Hematopoietic multipotent progenitor cell treated with erythropoietin and hydrocortisone succinate and interleukin-3 and kit ligand, for 15 days (in vitro differentiated cells): ENCODE results near the gene SF1.

ENCODE experiments used
- DNase-seq: peaks from one replicate; pipeline ENCODE4 v3.0.0-alpha.2; 2015; ENCODE audit warnings: low spot score

SF1 gene

DNA sequence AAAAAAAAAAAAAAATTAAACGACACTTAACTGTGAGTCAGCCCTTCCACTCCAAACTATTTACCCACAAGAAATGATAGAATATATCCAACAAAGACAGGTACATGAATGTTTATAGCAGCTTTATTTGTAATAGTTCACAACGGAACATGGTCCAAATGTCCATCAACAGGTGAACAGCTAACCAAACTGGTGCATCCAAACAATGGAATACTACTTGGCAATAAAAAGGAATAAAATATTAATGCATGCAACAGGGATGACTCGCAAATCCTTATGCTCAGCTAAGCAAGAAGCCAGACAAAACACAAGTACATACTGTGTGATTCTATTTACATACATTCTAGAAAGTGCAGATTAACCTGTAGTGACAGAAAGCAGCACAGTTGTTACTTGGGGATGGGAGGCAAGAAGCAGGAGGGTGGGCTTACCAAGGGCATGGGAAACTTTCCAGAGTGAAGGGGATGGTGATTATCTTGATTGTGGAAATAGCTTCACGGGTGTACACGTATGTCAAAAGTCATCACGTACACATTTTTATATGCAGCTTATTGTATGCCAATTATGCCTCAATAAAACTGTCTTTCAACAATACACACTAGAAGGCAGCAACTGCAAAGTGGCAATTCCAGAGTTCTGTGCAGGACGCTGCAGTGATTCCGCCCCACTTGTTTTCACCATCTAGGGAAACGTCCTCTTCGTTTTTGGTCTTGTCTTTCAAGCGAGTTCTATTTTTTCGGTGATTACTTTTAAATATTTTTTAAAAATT lies 6.7 kb upstream of the SF1 start:
- no peak for DNase-seq

DNA sequence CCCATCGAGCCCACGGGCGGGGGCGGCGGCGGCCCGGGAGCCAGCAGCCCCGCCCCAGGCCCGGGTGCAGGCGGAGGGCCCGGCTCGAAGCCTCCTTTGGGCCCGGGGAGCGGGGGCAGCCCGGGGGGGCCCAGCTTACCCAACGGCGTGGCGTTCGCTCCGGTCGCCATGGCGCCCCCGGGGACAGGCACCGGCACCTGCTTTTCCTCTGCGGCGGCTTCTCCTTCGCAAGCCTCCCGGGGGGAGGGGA lies 194 bp downstream of the SF1 start:
- no peak for DNase-seq

DNA sequence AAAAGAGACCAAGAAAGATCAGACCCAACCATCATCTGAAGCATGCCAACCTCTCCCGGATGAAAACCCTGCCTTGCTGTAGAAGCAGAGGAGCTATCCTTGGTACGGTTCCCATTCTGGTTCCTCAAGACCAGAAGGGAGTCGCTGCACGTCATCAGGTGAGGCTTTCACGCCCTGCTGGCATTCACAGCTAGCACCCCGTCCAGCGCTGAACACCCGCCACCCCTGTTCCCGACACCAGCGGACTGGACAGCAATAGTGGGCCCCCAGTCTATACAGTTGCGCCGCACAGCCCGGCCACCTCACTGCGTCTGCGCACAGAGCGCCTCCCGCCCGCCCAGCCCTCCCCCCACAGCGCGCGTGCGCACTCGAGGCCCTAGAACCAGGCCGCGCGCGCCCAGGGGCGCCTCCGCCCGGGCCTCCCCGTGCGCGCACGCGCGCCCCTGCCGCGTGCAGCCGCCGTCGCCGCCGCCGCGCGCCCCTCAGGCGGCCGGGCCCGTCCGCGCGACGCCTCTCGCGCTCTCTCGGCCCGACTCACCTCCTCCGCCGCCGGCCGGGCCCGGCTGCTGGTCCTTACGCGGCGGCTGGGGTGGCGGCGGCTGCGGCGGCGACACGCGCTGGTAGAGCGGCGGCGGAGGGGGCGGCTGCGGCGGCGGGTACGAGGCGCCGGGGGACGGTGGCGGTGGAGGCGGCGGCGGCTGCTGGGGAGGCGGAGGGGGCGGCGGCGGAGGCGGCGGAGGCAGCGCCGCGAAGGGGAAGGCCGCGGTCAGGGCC lies 706 bp downstream of the SF1 start:
- DNase-seq: peak; percentile 92

DNA sequence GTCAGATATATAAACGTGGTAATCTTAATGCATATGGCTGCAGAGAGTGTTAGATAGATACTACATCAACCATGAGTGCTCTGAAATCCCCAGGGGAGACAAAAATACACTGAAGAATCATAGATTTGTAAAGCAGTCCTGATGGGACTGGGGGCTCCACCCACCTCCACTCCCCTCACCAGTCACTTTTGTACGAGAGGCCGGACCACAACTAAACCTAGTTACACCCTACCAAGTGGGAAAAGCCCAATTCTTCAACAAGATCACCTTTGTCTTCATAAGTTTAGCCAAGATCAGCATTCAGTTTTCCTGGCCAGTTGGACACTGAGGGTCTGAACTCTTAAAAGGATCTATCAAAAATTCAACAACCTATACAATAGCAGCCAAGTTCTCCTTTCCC lies 1.5 kb downstream of the SF1 start:
- DNase-seq: no peak

DNA sequence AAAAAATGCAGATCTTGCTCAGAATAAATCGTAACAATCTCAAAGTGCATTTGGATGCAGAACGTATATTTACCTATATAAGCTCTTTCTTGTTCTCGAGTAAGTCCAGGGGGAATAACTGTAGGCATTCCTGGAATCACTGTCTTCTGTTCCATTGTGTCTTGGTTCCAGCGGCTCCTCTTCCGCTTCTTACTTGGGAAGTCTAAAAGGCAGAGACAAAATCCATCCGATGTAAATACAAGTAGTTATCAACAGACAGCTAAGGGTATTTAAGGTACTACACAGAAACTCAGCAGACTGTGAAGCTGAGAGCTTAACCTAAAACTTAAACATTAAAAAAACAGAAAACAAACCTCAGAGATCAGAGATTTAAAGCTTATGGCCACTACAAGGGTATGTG lies 1.9 kb downstream of the SF1 start:
- DNase-seq: no peak

DNA sequence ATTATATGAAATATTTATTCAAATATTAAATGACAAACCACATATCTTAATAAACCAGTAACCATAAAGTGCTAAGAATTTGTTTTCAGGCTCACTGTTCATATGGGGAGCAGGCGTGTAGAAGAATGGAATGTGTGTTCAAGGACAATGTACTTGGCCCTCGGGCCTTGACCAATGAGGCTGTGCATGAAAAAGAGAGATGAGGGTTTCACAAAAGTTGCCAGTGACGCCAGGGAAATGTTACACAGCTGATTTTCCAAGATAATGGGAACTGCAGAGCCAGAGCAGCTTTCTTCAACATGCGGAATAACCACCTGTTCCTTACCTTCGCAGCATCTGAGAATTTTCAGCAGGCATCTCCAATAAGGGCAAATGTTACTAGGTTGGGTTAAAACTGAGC lies 4.2 kb downstream of the SF1 start:
- DNase-seq: no peak

DNA sequence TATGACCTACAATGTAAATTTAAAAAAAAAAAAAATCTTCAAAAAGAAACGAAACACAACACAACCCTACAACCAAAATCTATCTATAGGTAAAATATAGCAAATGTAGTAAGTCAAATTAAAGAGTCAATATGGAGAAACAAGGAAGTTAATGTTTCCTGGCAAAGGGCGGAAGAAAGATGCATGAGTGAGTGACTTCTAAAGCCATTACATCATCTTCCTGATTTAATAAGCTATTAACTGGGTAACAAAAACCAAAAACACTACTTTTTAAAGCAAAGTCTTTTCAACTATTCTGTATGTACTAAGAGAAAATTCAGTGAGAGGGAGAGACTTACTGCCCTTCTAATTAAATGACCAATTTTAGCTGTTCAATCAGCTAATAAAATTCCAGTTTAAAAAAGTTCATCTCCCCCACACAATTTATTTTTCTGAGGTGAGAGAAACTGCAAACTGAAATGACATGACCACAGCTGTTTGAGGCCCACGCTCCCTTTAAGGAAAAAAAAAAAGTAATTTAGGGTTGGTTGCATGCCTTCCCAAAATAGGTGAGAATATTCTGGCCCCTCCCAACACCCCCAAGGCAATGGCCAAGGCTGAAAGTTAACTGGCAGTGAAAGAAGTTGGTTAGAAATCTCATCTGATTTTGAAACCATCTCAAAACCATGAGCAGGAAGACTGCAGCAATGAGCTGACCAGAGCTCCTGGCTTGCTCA lies 5.9 kb downstream of the SF1 start:
- DNase-seq: no peak

DNA sequence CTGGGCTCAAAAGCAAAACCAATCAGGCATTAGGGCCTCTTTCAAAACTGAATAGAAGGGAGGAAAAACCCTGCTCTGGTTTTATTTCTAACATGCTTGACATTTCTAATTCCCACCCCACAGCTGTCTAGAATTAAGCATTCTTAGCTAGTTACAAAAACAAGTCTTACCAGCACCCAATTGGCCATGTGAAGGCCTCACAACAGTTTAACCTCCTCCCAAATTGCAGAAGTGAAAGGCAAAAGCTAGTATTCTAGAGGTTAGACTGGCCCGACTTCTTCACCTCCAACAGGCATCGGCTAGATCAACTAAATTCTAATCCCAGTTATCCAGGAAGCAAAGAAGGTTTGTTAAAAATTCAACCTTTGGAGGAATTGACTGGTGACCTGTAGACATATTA lies 6.5 kb downstream of the SF1 start:
- DNase-seq: no peak

DNA sequence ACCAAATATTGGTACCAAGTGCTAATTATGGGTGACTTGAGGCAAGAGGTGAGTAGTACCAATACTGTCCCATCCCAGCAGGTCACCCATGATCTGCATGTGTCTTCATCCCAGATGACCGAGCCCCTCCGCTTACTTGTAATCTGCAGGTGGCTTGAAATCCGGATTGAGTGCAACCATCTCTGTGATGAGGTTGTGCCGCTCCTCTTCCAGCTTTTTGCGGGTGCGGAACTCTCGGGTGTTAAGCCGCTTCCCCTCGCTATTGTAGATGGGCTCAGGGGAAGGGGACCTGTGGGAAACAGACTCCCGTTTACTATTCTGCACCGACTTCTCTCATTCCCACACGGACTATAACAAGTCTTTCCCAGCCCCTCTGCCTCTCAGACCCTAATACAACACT lies 8.2 kb downstream of the SF1 start:
- DNase-seq: no peak

DNA sequence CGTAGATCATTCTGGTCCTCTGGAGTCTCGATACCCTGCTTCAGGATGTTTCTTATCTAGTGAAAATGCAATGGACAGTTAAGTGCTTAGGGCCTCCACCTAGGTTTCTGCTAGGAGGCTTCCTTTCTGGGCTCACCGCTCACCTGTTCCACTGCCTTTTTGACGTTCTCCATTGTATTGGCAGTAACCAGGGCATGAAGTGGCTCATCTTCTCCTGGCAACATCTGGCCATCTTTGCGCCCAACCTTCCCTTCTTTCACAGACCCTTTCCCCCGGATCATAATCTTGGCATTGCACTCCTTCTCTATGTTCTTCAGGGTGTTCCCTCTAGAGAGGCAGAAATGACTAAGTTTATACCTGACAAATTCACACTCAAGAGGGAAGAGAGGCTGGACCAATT lies 9.1 kb downstream of the SF1 start:
- DNase-seq: no peak

DNA sequence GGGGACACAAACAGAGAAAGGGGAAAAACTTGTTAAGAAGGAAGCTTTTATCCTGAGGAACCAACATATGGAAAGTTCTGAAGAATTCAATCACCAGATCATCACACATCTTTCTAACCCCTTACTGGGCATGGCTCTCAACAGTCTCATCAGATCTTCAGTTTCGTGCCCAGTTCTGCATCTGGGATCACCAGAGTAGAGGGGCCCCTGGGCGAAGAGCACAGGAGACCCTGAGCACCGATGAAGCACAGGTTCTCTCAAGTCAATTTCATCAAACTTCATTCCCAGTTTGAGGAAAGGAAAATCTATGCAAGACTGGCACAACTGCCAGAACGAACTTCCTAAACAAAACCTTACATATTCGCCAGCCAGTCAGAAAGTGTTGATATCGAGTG lies 10.0 kb downstream of the SF1 start:
- no peak for DNase-seq

DNA sequence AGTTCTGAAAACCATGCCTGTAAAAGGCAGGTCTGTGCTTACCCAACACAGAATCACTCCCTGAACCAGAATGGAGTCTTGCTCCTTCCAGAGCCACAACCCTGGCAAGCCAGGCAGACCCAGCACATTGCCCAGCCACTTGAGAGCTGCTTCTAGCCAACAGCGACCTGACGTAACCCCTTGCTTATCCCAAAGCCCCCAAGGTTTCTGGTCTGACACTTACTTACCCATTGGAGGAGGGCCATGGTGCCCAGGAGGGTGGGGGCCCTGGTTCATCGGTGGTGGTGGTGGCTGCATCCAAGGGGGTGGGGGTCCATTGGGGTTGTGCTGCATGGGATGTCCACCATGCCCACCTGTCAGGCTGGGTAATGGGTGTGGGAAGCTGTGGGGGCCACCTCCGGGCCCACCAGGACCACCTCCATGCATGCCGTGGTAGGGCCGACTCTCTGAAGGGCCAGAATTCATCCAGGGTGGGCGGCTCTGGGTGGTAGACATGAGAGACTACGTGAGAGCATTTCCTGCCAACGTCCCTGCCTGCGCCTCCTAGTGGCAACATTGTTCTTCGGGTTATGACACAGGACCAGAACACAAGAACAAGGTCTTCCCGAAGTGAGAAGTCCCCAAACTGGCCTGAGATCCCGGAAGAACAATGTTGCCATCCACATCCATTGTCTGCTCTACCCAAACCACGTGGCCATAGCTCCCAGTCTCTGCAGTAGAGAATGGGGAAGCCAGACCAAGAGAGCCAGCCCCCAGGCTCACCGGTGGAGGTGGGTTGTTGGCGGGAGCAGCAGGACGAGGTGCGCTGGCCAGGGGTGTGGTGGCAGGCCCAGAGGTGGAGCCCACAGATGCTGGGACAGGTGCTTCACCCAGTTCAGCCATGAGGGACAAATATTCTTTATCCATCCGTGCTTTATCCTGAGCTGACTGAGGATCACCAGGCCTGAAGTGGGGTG lies 10.7 kb downstream of the SF1 start:
- DNase-seq: peak; percentile 80

DNA sequence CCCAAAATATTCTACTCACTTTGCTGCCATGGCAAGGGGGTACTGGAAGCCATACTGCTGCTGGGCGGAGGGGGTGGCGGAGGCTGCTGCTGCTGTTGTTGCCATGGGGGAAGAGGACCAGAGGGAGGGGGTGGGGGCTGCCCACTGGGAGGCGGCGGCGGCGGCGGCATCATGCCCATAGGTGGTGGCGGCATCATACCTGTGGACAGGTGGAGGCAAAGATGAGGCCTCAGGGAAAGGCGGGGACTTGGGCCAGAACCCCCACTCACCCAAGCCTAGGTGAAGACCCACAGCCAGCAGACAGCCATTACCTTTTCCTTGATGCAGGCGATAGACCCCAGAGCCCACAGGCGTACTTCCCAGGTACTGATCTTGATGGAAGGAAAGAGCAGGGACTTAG lies 11.5 kb downstream of the SF1 start:
- no peak for DNase-seq

DNA sequence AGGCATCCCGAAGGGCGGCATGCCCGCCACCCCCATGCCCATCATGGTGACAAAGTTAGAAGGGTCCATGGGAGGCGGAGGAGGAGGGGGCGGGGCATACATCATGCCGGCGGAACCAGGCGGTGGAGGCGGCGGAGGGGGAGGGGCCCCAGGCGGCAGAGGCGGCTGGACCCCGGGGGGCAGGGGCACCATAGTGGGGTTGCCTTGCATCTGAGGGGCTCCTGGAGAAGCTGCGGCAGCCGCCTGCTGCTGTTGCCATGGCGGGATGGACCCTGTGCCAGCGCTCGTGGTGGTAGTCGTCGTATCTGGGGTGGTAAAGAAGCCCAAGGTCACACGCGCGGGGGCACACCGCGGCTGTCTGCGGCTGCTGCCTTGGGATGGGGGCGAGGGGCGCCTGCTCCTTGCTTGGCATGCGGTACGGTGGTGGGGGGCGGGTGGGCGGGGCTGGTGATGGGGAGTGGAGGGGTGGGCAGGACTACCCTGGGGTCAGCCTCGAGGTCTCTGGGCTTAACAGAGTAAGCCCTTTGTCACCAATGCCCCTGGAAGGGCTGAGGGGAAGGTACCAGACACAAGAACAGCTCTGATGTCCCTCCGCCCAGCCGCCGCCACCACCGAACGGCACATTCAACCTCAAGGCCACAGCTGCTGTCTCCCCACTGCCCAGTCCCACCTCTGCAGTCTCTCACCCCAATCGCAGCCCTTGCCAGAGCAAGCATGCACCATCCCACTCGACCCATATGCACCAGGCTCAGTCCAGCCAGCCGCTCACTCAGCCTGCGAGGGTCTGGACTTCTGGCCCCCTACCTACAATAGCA lies 12.3 kb downstream of the SF1 start:
- DNase-seq: no peak

DNA sequence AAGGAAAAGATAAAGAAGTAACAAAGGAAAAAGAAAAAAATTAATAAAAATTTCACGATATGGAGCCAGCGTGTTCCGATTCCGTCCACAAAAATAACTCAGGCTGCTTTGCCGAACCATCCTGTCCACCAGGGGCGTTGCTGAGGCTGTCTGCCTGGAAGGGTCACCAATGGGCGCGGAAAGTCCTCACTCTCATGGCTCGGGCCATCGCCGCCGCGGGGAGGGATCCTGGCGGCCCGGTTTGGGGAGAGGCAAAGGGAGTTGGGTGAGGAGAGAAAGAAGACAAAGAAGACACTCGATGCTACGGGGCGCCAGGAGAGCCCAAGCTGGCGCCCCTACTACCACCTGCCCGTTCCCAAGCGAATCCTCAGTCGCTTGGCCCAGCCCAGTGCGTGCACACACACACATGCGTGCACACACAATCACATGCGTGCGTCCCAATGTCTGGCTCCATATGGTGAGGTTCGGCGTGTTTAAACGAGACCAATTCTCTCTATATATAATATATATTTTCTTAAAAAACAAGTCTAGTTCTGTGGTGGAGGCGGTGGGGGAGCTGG lies 13.0 kb downstream of the SF1 start:
- no peak for DNase-seq

DNA sequence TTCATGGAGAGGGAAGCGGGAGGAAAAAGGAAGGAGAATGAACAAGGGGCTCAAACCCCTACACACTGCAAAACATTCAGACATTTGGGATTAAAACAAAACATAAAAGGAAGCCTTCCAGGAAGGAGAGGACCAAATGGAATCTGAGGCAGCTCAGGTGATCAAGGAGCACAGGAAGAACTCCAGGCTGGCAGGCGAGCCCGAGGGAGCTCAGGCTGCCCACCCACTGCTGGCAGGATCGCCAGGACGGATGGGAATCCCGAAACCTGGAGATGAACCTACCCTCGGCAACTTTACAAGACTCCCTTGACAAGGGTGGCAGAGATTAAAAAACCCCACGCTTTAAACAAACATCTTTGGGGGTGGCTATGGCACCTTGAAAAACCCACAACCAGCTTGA lies 13.6 kb downstream of the SF1 start:
- DNase-seq: no peak

DNA sequence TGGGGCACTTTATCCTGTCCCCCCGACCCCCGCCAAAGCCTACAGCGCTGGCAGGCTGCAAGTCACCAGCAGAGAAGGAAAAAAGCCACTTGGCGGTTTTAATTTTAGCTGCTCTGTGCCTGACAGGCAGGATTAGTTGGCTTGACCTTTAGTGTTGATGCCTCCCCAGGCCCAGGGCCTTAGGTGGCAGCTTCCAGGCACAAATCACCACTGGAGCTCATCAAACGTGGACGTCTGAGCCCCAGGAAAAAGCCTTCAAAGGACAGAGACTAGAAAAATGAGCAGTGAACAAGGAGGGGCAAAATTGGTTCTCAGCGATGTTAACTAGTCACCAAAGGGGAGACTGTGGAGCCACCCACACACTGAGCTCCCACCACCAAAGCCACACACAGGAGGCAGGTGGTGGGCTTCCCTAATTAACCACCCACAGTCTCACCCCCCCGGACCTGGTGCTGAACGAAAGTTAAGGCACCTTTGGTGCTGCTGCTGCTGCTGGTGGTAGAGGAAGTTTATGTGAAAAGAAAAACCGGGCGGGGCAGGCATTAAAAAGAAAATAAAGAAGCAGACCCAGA lies 14.2 kb downstream of the SF1 start:
- no peak for DNase-seq

DNA sequence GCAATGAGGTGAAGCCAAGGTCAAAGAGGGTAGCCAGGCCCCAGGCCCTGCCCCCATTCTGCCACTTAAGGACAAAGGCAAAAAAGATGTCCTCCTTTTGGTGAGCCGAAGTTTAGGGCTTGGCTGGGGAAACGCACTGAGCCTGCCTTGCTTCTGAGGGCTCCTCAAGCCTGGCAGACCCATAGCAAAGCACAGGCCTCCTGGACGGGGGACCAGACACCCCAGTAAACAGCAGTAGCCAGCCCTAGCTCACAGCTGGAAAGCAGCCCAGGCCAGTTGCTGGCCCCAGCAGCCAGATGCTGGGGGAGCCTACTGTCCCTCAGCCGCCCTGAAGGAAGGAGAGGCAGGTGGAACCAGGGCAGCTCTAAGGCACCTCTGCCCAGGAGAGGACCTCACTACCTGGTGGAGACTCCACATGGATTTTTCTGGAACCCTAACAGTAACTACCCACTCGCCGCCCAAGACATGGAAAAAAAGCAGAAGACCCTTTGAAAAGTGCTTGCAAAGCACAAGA lies 14.8 kb downstream of the SF1 start:
- DNase-seq: no peak

DNA sequence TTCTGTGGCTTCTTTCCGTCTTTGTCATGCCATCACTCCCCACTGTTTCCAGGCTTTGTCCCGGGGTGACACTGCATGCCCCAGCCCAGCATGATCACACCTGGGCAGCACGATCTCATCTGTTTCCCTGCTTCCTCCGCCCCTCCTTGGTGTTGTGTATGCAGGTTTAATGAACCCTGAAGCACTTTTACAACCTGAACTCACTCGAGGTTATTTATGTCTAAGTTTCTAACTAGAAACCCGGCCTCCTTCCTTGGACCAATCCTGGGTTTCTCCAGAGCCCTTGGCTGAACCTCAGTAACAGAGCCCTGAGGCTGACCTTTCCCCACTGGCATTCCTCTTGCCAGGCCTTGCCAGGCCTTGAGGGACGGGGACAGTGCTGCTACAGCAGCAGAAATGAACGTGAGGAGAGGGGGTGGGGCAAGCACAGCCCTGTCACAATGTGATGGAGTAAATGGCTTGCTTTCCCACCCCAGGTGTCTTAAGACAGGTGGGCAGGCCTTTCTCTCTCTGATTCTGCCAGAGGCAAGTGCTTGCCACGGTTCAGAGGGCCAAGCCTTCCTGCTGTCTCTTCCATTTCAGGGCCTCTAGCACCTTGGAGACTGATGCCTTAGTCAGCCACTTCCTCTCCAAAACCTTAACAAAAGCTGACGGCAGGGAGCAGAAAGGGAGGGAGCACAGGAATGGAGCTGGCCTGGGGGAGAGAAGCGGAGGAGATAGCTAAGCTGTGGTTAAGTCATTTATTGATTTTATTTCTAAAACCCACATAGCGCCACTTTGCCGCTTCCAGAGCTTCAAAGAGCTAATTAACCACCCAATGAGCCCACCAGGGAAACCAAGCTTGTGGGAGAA lies 15.4 kb downstream of the SF1 start:
- DNase-seq: no peak

DNA sequence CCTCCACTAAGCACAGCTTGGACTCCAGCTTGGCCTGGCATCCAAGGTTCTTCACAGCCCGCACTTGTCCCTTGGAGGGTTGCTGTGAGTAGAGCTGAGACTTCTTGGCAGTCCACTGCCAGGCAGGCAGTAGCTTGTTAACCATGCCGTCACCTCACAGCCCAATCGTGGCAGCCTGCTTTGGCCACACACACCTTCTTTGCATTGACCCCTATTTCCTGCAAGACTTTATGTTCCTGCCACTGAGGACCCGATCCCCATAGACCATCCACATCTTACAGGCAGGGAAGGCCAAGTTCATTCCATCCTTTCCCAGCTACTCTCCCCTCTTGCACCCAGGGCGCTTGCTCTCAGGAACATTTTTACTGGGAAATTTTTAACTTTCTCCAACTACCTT lies 16.1 kb downstream of the SF1 start:
- DNase-seq: no peak
